ENCODE data around the gene GDF7. TPM values are rescaled to one million over a fixed set of nuclear protein-coding genes. Genes with fewer than 3 reads are reported as not detected.

Gene GDF7
- total RNA-seq, 1 donor from 2014 or later, result not detected

GRCh38 chr2:20638646-20639430 is 28.1 kb upstream of the GDF7 start:
- no peak for DNase-seq (ENCODE audit: low read depth)
- TF ChIP-seq, protein P1, sequence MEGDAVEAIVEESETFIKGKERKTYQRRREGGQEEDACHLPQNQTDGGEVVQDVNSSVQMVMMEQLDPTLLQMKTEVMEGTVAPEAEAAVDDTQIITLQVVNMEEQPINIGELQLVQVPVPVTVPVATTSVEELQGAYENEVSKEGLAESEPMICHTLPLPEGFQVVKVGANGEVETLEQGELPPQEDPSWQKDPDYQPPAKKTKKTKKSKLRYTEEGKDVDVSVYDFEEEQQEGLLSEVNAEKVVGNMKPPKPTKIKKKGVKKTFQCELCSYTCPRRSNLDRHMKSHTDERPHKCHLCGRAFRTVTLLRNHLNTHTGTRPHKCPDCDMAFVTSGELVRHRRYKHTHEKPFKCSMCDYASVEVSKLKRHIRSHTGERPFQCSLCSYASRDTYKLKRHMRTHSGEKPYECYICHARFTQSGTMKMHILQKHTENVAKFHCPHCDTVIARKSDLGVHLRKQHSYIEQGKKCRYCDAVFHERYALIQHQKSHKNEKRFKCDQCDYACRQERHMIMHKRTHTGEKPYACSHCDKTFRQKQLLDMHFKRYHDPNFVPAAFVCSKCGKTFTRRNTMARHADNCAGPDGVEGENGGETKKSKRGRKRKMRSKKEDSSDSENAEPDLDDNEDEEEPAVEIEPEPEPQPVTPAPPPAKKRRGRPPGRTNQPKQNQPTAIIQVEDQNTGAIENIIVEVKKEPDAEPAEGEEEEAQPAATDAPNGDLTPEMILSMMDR (conservative IDR thresholded peaks at IDR 0.05; ENCODE audit: low read depth, low read length), result no peak
- no peak overlapping the region for H3K4me3 ChIP-seq (ENCODE audit: low read depth, low read length)

DNA sequence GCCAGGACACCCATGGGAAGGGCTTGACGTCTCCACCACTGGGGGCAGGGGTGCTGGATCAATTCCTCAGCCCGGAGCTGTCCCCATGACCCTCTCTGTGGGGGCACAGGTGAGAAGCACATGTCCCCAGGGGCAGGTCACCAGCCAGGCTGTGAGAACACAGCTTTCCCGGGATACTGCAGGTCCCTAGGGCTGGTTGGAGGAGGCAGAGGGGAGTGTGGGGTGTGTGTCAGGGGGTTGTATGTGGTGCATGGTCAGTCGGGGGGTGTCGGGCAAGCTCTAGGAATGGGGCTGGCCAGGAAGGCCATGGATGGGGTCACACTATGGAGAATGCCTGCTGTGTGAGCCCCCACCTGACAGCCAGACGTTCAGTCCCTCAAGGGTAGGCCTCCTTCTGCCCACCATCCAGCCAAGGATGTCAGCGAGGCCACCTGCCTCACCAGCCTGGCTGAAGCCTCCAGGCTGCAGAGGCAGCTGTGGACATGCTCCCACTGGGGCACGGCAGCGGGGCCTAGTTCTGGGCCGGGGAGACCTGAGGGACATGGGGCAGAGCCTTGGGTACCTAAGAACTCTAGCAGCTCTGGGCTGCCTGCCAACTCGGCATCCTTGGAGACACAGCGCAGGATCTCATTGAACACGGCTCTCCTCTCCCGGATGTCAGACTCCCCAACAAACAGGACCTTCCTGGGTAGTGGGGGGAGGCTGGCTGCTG is 26.4 kb upstream of the GDF7 start:
- no peak for DNase-seq (ENCODE audit: low read depth)
- TF ChIP-seq, protein P1 (conservative IDR thresholded peaks at IDR 0.05; ENCODE audit: low read depth, low read length), result no peak

DNA sequence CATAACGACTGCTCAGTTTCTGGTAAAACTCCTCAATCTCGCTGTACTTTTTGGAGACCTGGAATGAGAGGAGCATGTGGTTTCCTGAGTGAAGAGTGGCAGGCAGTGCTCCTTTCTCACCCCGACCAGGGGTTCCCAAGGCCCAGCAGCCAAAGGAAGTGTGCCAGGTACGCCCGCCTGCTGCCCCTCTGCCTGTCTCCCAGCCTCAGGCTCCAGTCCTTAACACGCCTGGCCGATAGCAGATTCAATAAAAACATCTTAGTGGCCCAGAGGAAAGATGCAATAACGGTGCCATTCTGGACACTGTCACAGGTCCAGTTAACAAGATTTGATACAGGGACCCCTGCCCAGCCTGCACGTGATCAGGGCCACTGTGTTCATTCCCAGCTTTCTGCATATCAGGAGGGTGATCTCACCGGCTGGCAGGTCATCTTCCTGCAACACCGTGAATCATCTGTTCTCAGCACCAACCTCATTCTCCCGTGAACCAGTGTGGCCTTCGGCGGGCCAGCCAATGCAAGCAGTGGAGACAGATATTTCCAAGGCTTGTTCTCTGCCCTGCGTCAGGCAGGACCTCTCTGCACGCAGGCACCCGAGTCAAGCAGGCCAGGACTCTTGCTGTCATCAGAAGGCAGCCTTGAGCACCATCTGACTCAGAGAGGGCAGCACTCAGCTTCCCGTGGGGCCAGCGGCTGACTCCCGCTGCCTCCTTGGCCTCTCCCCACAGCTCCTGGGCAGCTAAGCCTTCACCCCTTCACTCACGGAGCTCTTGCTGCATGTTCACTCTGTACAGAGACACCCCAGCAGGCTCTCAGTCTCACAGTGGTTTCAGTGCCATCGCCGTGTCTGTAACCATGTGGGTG is 25.6 kb upstream of the GDF7 start:
- no peak overlapping the region for H3K4me3 ChIP-seq (ENCODE audit: low read depth, low read length)
- TF ChIP-seq, protein P1 (conservative IDR thresholded peaks at IDR 0.05; ENCODE audit: low read depth, low read length), result no peak
- DNase-seq (ENCODE audit: low read depth), result peak; percentile 80

More for the DNA sequence above, 26.4 kb upstream of the GDF7 start:
- H3K4me3 ChIP-seq (ENCODE audit: low read depth, low read length), result no peak overlapping the region

DNA sequence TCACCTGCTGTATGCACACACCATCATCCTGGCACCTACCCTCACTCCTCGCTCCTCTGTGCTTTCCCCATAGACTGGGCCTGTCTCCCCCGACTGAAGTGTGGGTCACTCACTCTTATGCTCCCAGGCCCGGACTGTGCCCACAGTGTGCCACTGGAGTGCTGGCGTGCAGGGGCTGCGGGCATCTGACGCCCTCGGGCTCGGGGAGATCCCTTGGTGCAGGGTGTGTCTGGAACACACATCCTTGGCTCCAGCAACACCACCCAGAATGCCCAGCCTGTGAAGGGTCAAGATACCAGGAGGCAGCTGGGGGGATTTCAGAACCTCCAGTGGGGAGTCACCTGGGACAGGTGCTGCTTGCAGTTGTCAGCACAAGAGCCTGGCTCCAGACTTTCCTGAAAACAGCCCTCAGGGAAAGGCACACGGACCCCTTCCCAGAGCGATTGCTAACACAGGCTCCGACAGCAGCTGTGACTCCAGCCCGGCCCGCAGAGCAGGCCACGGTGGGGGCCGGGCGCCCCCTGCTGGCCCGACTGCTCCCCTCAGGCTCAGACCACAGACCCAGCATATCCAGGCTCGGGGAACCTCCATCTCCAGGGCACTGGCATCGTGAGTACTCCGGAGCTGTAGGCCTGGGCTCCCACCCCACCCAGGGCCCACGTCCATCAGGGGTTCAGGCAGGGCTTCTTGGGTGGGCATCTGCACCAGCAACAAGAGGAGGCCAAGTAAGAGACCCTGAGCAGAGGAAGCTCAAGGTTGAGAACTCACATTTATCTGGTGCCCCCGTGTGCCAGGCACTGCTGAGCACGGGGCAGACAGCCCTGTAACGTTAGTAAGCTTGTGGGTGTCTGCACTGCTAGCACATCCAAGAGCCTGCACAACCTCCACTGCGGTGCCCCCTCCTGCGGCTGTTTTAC is 24.6 kb upstream of the GDF7 start:
- TF ChIP-seq, protein P1 (conservative IDR thresholded peaks at IDR 0.05; ENCODE audit: low read depth, low read length), result peak; percentile 97
- H3K4me3 ChIP-seq (ENCODE audit: low read depth, low read length), result no peak overlapping the region
- DNase-seq (ENCODE audit: low read depth), result no peak

- no peak for DNase-seq (ENCODE audit: low read depth)
- TF ChIP-seq, protein P1 (conservative IDR thresholded peaks at IDR 0.05; ENCODE audit: low read depth, low read length), result no peak
- no peak overlapping the region for H3K4me3 ChIP-seq (ENCODE audit: low read depth, low read length)
Measured at GRCh38 chr2:20643060-20643459, 23.9 kb upstream of the GDF7 start.

DNA sequence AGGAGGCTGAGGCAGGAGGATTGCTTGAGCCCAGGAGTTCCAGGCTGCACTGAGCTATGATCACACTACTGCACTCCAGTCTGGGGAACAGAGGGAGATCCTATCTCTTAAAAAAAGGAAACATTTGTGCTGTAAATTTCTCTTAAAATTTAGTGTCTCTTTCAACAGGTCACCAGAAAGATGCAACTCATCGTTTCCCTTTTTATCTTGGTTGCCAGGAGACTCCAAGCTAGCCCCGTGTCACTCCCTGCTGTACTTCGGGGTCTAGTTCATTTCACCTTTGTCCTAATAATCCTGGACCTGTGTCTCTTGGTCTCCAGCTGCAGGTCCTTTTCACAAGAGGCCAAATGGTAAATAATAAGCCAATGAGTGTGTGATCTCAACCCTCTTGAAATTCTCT is 23.1 kb upstream of the GDF7 start:
- H3K4me3 ChIP-seq (ENCODE audit: low read depth, low read length), result no peak overlapping the region
- no peak for DNase-seq (ENCODE audit: low read depth)
- TF ChIP-seq, protein P1 (conservative IDR thresholded peaks at IDR 0.05; ENCODE audit: low read depth, low read length), result no peak
